GM21381 (cell line): ENCODE data around the gene SLC26A1.

Experiments used
- ATAC-seq: cut with Tn5 transposase; IDR thresholded peaks from one replicate; pipeline ENCODE4 v1.9.1; 2021; ENCODE audit warnings: mild to moderate bottlenecking, moderate library complexity; ENCODE audit not compliant: unreplicated experiment

The SLC26A1 gene

DNA sequence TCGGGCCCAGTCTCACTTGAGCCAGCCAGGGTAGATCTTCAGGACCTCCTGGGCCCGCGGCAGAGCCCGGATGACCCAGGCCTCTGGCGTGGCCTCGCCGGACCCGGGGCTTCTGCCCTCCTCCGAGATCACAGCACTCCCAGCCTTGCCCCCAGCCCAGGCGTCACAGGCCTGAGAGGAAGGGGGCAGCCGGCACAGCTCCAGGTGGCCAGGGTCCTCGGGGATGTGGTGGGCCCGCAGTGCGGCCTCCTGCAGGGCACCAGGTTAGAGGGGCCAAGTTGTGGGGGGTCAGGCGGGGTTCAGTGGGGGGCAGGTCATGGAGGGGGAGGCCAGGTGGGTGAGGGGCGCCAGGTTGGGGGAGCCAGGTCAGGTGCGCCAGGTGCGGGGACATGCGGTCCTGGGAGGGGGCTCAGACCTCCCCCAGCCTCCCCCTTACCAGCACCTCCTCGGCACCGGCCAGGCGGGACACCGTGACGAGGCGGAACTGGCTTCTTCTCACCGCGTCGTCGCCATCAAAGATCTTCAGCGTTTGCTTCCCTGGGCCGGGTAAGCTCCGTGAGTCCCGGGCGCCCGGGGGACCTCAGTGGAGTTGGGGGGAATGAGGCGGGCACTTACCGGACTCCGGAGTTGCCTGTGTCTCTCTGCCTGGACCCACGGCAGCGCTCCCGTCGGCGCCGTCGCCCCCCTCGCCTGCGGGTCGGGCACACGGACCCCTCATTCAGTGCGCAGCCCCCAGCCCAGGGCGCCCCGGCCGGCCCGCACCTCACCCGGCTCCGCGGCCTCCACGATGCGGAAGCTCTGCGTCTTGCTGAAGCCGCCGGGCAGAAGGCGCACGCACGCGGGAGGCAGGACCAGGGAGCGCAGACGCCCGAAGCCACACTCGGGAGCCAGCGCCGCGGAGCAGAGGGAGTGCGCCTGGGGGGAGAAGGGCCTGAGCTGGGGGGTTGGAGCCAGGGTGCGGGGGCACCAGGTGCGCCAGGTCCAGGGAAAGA lies 25.8 kb downstream of the SLC26A1 start:
- no peak for ATAC-seq

DNA sequence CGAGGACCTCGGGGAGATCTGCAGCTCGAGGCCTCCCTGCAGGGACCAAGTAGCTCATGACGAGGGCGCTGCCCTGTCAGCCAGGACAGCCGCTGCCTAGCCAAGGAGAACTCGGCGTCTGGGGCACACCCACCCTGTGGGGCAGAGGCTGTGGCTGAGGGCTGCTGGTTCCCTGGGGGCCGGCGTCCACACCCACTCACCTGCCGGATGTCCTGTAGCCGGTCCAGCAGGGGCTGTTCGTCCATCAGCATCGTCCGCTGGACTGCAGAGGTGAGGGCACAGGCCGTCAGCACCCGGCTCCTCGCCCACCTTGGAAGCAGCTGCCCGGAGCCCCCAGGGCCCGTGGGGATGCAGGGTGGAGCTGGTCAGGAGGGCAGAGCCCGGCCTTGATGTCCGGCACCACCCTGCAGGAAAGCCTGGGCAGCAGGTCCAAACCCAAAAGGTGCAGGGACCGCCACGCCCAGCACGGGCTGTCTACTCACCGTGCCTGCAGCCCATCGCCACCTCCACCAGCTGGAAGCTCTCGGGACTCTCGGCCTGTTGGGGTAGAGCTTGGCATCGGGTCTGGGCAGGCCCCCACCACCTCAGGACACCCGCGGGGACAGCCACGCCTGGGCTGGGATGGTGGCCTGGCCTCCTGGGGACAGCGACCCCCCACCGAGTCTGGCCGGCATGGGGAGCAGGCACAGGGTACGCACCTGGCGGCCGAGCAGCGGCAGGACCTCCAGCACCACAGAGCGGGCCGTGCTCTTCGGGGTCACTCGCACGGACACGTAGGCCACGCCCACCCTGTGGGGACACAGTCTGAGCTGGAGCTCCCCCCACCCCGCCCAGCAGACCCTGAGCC lies 26.7 kb downstream of the SLC26A1 start:
- no peak for ATAC-seq

DNA sequence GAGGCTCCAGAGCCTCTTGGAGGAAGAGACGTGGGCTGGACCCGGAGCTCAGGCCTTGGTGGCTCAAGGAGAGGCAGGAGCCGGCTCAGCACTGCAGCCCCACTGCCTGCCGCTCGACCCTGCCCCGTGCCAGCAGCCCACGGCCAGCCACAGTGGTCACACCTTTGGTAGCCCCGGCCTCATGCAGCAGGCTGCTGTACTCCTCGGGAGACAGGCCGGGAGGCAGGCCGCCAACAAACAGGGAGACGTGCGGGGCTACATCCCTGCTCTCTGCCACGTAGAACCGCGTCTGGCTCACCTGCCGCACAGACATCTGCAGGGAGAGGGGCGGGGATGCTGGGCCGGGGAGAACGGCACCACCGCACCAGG lies 27.5 kb downstream of the SLC26A1 start:
- no peak for ATAC-seq

DNA sequence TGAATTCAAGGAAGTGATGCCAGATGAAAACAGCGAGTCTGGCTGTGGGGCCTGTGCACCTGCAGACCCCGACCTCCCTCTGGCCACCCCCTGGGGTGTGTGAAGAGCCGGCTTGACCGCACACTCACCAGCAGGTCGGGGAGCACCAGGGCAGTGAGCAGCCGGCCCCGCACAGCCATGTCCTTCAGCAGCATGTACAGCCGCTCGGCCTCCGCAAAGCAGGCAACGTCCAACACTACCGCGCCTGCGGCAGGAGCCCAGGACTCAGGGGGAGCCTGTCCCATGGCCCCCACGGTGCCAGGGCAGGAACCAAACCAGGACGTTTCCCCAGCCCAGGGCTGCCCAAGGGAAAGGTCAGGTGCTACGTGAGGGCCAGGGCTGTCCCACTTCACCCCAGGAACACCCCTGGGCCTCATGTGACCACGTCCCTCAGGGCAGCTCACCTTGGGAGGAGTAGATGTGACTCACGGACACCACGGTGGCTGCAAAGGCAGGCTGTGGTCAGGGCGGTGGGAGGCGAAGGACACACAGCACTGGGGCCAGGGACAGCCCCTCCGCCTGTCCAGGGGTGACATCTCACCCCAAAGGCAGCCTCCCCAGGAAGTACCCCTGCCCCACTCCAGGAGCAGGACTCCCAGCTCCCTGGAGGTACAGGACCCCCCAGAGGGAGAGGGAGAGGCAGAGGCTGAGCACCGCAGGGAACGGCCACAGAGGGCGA lies 28.0 kb downstream of the SLC26A1 start:
- no peak for ATAC-seq

DNA sequence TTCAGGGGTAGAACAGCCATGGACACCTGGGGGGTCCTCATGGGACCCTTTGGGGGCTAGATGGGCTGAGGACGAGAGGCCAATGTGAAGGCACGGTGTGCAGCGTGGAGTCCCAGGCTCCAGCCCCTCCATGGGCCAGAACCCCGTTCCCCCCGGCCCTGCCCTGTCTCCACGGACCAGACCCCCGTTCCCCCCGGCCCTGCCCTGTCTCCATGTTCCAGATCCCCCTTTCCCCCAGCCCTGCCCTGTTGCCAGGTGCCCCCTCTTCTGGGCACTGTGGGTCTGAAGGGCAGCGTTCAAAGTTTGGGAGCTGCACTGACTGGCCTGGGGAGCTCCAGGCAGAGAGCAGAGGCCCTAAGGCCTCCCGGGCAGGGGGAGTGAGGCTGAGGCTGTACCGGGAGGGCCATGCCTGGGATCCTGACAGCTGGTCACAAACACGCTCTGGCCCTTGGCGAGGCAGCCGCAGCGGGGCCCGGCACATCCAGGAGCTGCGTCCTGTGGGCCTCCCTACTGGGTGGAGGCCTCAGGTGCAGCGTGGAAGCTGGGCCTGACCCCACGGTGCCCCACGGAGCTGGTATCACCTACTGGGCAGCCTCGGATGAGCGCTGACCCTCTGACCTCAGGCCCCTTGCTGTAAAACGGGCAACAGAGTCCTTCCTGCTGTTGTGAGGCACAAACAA lies 28.7 kb downstream of the SLC26A1 start:
- ATAC-seq = no peak

DNA sequence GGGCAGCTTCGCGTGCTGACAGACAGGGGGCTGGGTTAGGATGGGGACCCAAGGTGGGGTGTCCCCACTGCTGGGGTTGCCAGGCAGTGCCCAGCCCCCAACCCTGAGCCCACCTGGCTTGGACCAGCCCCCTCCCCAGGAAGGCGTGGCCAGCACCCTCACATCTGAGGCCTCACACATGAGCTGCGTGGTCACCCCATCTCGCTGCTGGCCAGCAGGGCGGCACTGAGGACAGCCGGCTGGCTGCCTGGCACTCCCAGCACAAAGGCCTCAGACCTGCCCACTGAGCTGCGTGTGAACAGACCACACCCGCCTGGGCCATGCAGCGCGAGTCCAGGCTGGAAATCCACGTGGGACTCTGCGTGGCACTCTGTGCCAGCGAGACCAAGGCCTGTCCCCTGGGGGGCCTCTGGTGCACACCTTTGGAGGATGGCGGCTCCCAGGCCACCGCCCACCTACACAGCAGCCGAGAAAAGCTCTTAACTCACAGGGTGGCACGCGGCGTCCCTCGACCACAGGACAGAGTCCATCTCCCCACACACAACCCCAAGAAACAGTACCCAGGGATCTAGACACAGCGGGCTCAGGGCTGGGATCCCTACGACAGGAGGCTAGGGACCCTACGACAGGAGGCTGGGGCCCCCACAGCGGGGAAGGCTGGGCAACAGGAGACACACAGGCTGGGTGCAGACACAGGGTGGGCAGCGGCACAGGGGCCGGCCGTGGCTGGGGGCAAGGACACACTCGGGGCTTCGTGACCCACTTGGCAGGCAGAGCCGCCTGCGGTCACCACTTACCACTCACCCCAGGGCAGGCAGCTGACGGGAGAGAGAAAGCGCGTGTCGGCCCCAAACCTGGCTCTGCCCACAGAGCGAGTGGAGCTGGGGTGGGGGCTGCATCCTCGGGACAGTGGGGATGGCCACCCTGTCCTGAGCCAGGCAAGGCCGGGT lies 29.7 kb downstream of the SLC26A1 start:
- no peak for ATAC-seq

DNA sequence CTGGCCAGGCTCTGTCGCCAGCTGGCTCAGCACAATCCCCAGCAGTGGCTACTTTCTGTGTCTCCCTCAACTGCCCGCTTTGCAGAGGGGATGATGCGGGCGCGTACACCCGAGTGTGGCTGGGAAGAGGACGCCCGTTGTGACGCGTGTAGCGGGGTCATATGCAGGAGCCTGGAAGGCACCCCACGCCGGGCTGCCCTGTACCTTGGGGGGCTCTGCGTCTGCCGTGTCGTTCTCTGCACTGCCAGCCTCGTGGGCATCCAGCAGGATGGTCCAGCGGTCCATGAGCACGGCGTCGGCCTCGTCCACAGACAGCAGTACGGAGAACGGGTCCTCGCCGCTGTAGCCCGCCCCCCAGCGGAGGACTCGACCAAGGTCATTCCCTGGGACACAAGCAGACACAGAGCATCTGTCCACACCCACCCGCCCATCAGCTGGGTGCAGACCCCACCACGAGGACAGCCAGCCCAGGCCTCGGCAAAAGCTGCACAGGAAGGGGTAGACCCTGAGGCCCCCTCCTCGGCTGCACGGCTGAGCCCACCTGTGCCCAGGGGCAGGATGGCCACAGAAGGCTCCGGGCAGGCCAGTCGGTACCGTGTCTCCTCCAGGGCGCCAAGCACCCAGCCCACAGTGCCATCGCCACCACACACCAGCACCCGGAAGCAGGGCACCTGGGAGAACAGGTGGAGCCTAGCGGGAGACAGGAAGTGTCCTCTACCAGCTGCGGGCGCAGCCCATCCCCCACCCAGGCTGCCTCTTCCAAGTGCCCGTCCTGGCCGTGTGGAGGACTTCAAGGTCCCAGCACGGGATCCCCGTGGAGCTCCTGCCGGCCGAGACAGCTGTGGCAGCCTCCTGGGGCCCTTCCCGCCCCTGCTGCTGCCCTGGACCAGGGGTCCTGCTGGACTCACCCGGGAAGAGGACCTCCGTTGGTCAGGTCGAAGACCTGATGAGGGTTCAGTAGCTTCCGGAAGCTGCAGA lies 30.7 kb downstream of the SLC26A1 start:
- ATAC-seq = no peak

DNA sequence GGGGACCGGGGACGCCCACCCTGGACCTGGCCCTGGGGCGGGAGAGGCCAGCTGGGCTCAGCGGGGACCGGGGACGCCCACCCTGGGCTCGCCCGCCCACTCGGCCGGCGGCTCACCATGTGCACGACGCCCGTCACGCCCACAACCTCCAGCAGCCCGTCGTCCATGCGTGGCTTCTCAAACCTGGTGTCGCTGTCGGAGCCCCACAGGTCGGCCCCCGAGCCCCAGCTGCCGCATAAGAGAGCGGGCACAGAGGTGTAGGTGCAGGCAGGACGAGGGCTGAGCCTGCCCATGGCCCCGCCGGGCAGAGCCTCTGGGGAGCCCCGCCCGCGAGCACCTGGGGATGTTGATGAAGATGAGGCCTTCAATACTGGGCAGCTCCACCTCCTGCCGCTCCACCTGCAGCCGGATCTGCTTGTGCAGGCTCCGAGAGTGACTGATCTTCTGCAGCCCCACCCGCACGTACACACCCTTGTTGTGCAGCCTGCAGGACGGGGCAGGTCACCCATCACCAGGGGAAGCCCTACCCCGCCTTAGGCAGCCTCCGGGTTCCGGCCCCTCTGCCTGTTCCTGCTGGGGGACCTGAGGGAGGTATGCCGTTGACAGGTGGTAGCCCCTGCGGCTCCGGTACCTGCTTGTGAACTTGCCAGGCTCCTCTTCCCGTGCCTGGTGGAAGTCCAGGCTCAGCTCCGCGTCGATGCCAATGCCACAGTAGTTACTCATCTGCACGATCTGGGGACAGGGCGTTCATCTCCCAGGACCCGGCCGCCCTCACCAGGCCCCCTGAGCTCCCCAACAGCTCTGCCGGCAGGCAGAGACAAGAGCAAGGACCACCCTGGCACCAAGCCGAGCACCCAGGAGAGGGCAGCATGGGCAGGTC lies 31.6 kb downstream of the SLC26A1 start:
- no peak for ATAC-seq

DNA sequence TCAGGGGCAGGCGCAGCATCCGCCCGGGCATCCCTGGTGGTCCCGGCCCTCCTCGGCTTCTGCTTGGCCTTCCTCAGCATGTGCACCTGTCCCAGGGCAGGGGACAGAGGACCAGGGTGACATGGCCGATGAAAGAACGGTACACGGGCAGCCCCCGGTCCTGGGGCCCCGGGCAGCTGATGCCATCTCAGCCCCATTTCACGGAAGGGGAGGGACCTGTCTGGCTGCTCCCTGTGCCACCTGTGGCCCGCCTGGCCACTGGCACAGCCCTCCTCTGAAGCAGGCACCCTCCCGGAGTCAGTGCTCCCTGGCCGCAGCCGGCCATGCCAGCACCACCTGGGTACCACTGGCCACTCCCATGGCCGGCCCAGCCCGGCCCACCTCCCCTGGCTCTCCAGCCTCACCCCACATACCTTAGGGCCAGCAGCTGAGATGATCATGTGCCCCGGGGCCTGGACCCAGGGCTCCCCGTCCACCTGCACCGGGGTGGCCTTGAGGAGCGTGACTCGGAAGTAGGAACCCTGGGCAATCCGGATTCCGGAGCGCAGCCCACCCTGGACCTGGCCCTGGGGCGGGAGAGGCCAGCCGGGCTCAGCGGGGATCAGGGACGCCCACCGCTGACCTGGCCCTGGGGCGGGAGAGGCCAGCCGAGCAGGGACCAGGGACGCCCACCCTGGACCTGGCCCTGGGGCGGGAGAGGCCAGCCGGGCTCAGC lies 32.4 kb downstream of the SLC26A1 start:
- ATAC-seq = no peak

DNA sequence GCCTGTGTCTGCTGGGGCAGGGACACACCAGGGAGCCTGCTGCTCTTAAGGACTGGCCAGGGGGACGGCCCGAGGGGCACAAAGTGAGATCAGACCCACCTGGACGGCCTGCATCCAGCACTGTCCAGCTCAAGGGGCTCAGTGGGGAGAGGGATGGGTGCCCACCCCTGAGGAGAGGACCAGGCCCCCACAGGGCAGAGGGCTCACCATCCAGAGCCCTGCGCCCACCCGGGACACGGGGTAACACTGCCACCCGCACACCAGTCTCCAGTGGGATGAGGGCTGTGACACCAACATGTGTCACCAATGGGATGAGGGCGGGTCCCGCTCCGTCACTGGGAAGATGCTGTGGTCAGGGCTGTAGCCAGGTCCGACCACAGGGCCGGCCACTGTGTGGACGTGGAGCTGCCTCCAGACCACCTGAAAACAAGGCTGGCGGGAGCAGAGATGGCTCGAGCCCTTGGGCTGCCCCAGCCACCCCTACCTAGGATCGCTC lies 33.0 kb downstream of the SLC26A1 start:
- ATAC-seq = no peak

DNA sequence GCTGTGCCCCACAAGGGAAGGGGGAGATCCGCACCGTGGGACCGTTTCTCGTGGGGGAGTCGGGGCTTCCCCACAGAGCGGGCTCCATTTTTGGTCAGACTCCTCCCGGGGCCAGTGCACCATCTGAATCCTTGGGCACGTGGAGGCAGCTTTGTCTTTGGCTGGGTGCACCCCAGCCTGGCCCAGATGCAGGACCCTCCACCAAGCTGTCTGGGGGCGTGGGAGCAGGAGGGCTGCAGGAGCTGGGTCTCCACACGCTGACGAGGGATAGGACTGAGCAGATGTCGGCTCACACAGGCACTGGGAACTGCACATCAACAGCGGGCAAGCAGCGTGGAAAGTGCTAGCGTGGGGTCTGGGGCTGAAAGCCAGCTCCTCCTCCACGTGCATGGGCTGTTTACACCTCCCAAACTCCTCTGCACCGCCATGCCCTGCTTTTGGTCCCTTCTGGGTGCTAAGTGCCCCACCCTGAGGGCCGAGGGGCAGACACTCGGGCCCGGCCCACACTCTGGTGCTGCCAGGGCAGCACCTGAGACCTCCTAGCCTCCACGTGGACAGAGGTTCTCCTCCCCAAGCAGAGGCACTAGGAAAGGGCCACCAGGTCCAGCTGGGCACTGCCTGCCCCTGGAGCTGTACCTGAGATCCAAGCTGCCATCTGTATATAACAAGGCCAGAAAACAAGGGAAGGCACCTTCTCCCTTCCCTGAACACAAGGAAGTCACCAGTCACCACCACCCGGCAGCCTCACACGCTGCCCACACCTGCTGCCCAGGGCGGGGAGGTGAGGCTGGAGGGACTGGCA lies 33.7 kb downstream of the SLC26A1 start:
- no peak for ATAC-seq

DNA sequence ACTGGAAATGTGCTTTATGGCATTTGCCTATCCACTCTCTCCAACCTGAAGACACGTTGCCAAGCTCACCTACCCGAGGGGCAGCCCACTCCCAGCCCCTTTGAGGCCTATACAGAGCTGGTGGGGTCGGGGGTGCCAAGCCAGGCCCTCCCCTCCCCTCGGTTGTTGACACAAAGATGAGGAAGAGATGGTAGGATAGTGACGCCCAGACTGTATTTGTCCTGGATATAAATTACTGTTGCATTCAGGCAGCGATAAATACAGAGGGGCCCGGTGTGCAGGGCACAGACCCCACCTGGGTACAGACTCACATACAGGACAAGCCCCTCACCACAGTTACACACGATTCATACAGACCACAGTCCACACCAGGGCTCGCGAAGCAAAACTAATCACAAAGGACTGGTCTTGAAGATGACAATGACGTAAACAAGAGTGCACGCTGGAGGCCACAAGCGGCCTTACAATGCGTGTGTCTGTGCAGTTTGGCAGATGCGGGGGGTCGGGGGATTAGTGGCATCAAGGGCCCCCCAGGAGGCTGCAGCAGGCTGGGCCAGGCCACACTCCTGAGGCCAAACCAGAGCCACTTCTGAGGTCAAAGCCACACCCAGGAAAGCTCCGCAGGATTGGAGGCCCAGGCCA lies 34.4 kb downstream of the SLC26A1 start:
- no peak for ATAC-seq

DNA sequence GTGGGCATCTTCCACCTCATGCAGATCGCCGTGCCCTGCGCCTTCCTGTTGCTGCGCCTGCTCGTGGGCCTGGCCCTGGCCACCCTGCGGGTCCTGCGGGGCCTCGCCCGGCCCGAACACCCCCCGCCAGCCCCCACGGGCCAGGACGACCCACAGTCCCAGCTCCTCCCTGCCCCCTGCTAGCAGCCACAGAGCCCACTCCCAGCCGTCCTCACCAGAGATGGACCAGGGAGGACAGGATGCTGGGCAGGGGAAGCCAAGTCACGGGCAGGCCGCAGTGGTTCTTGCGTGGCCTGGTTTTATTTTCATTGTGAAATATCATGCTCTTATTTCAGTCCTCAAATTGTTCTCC lies 34.9 kb downstream of the SLC26A1 start:
- no peak for ATAC-seq

DNA sequence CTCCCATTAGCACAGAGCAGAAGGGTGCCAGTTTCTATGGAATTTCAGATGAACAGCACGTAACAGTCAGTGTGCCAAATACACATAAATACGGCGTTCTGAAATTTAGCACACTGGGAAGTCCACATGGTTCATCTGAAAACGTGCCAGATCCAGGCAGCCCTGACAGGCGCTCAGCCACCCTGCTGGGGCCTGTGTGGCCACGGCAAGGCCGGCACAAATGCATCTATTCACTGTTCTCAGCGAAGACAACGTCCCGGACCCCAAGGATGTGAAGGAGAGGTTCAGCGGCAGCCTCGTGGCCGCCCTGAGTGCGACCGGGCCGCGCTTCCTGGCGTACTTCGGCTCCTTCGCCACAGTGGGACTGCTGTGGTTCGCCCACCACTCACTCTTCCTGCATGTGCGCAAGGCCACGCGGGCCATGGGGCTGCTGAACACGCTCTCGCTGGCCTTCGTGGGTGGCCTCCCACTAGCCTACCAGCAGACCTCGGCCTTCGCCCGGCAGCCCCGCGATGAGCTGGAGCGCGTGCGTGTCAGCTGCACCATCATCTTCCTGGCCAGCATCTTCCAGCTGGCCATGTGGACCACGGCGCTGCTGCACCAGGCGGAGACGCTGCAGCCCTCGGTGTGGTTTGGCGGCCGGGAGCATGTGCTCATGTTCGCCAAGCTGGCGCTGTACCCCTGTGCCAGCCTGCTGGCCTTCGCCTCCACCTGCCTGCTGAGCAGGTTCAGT lies 35.5 kb downstream of the SLC26A1 start:
- ATAC-seq = no peak

DNA sequence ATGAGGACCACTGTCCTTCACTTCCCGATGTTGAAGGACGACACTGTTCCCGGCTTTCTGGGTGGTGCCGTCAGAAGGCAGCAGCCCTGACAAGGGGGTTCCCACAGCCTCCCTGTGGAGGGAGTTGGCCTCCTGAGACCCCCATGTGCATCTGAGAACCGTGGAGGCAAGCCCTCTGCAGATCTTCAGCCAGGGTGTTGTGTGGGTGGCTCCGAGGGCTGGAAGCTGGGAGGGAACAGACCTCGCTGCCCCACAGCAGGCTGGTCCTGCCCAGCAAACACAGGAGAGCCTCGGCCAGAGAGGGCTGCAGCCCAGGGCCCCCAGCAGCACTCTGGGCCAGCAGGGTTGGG lies 36.0 kb downstream of the SLC26A1 start:
- ATAC-seq = no peak
